Caco-2 (cell line): ENCODE results near the gene SUPV3L1. TPM values are rescaled to one million over a fixed set of nuclear protein-coding genes. Genes with fewer than 3 reads are reported as not detected.
"Not testable (repeated sequence)": the region's sequence is repeated elsewhere in the genome, so short reads cannot be mapped to it uniquely, and the experiment has no call there.

ENCODE experiments used
- BruUV-seq: library from RNA; stranded (reverse); fragments of 400-500 nt; replicated peaks from 2 replicates; lab custom pipeline; 2021; lab: Mats Ljungman, UMichigan
- CTCF ChIA-PET: fragments of 300-600 bp; sonication (Branson Sonifier 250); formaldehyde crosslinking; loops from one replicate; lab custom pipeline; 2022; ENCODE audit warnings: antibody characterized with exemption; lab: Charles Lee
- POLR2A ChIA-PET: fragments of 300-600 bp; sonication (Branson Sonifier 250); formaldehyde crosslinking; loops from one replicate; lab custom pipeline; 2022; ENCODE audit warnings: antibody characterized with exemption; lab: Charles Lee
- DNase-seq, 2 experiments: peaks; one replicate each; pipeline versions ENCODE4 v3.0.0 to v3.0.0-alpha.2; 2020 to 2022
- H3K27me3 ChIP-seq: replicated peaks from 2 replicates; pipeline ENCODE4 v1.6.0; 2011; ENCODE audit warnings: low read length; ENCODE audit not compliant: control insufficient read depth, insufficient read depth
- H3K36me3 ChIP-seq: 2 replicates; pipeline ENCODE4 v1.5.1; 2011; ENCODE audit warnings: low read length; ENCODE audit not compliant: control insufficient read depth, insufficient read depth
- H3K4me1 ChIP-seq: fragments of 250-450 bp; sonication (Bioruptor Pico); 2 replicates; pipeline ENCODE4 v1.5.1; 2020; ENCODE audit warnings: mild to moderate bottlenecking
- H3K4me3 ChIP-seq: 2 replicates; pipeline ENCODE4 v1.5.1; 2011; ENCODE audit warnings: low read depth, mild to moderate bottlenecking, control low read depth, low read length
- H3K9me3 ChIP-seq: fragments of 250-450 bp; sonication (Bioruptor Pico); 2 replicates; pipeline ENCODE4 v1.5.1; 2020; ENCODE audit warnings: mild to moderate bottlenecking, moderate library complexity
- H3K27ac Mint-ChIP-seq: one replicate; pipeline ENCODE4 v1.8.0; 2022; ENCODE audit warnings: mixed read lengths; ENCODE audit not compliant: unreplicated experiment
- H3K27me3 Mint-ChIP-seq: one replicate; pipeline ENCODE4 v1.8.0; 2022; ENCODE audit warnings: mixed read lengths; ENCODE audit not compliant: insufficient read depth, unreplicated experiment
- H3K36me3 Mint-ChIP-seq: one replicate; pipeline ENCODE4 v1.8.0; 2022; ENCODE audit warnings: mild to moderate bottlenecking, mixed read lengths; ENCODE audit not compliant: insufficient read depth, unreplicated experiment
- H3K4me1 Mint-ChIP-seq: one replicate; pipeline ENCODE4 v1.8.0; 2022; ENCODE audit warnings: low read depth, mixed read lengths; ENCODE audit not compliant: unreplicated experiment
- H3K4me3 Mint-ChIP-seq: one replicate; pipeline ENCODE4 v1.8.0; 2022; ENCODE audit warnings: mild to moderate bottlenecking, moderate library complexity, mixed read lengths; ENCODE audit not compliant: unreplicated experiment
- H3K9me3 Mint-ChIP-seq: one replicate; pipeline ENCODE4 v1.8.0; 2022; ENCODE audit warnings: mixed read lengths; ENCODE audit not compliant: unreplicated experiment
- CTCF ChIP-seq, 2 experiments: fragments of 200-600 bp in 1 of 2; IDR thresholded peaks; 1 replicate in 1 of 2; 2 replicates in 1 of 2; pipeline versions ENCODE4 v1.5.1 to v1.8.0; 2011 to 2022; ENCODE audit warnings: antibody characterized with exemption in 1 of 2, control low read depth in 1 of 2, inconsistent platforms in 1 of 2, low read depth in 1 of 2, low read length in 1 of 2, mild to moderate bottlenecking in 1 of 2, moderate library complexity in 1 of 2; ENCODE audit not compliant: insufficient read depth in 1 of 2, severe bottlenecking in 1 of 2, unreplicated experiment in 1 of 2
- intact Hi-C: fragments of 100-400 bp; cut with micrococcal nuclease; formaldehyde crosslinking; loops from one replicate; pipeline ENCODE4 v1.10.0; 2022; ENCODE audit not compliant: unreplicated experiment
- total RNA-seq: library from RNA; stranded (reverse); gene quantifications from 2 replicates; pipeline ENCODE4 v1.2.3, GENCODE V29; 2022

Gene SUPV3L1
- total RNA-seq, 1 experiment from 2014 or later: 77.1 TPM

- BruUV-seq: no TSS peak
- no peak for TF ChIP-seq CTCF (IDR thresholded peaks at IDR 0.05; ENCODE audit: insufficient read depth in 1 of 2, low read depth in 1 of 2, low read length in 1 of 2, severe bottlenecking in 1 of 2, unreplicated experiment in 1 of 2)
- no peaks in the 10 kb centered on the region for H3K9me3 Mint-ChIP-seq
- intact Hi-C loops: no loop called here
- Histone ChIP-seq H3K27me3 (no peaks in the 10 kb centered on the region), H3K36me3 (peaks cover 2% of the 10 kb centered on the region), H3K4me1 (no peaks in the 10 kb centered on the region), H3K9me3 (no peaks in the 10 kb centered on the region), H3K4me3 (no peak overlapping the region)
- POLR2A ChIA-PET: no interaction called here
- DNase-seq: no peak
- CTCF ChIA-PET: no interaction called here
- H3K4me3 Mint-ChIP-seq: no peak overlapping the region
- no peak overlapping the region for H3K27ac Mint-ChIP-seq
- peaks cover 63% of the 10 kb centered on the region for H3K36me3 Mint-ChIP-seq
- no peaks in the 10 kb centered on the region for H3K27me3 Mint-ChIP-seq
- no peaks in the 10 kb centered on the region for H3K4me1 Mint-ChIP-seq
Observed at GRCh38 chr10:69168493-69168892, 11.5 kb upstream of the SUPV3L1 start.

- Histone ChIP-seq H3K36me3 (no peaks in the 10 kb centered on the region), H3K4me3 (no peak overlapping the region), H3K4me1 (no peaks in the 10 kb centered on the region), H3K9me3 (no peaks in the 10 kb centered on the region), H3K27me3 (no peaks in the 10 kb centered on the region)
- Mint-ChIP-seq H3K36me3 (peaks cover 50% of the 10 kb centered on the region), H3K4me3 (no peak overlapping the region), H3K27ac (no peak overlapping the region), H3K27me3 (no peaks in the 10 kb centered on the region), H3K9me3 (peaks cover 6% of the 10 kb centered on the region), H3K4me1 (no peaks in the 10 kb centered on the region)
- DNase-seq: no peak
- CTCF ChIA-PET: no interaction called here
- POLR2A ChIA-PET: no interaction called here
- intact Hi-C loops: loop anchor here (5.0 kb wide), 1 partner anchor 630 kb away; no protein-coding TSS in a partner anchor
- TF ChIP-seq CTCF (IDR thresholded peaks at IDR 0.05; ENCODE audit: insufficient read depth in 1 of 2, low read depth in 1 of 2, low read length in 1 of 2, severe bottlenecking in 1 of 2, unreplicated experiment in 1 of 2): no peak
- BruUV-seq: no TSS peak
Observed at GRCh38 chr10:69172241-69172982, 7.6 kb upstream of the SUPV3L1 start.

DNA sequence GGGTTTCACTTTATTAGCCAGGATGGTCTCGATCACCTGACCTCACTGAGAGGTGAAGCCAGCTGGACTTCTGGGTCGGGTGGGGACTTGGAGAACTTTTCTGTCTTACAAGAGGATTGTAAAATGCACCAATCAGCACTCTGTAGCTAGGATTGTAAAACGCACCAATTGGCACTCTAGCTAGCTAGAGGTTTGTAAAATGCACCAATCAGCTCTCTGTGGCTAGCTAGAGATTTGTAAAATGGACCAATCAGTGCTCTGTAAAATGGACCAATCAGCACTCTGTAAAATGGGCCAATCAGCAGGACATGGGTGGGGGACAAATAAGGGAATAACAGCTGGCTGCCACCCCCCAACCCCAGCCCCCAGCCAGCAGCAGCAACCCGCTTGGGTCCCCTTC, 4.7 kb upstream of the SUPV3L1 start:
- H3K4me3 Mint-ChIP-seq, H3K36me3 ChIP-seq, H3K9me3 Mint-ChIP-seq, H3K4me1 ChIP-seq, H3K9me3 ChIP-seq, BruUV-seq, H3K27me3 ChIP-seq, intact Hi-C loops, H3K27me3 Mint-ChIP-seq, POLR2A ChIA-PET, DNase-seq, H3K4me1 Mint-ChIP-seq, H3K4me3 ChIP-seq, H3K27ac Mint-ChIP-seq: not testable (repeated sequence)
- CTCF ChIA-PET: interaction anchor here (1.0 kb wide), 1 partner anchor 39 kb away, joined by 4 read pairs; no protein-coding TSS in a partner anchor
- H3K36me3 Mint-ChIP-seq: peaks cover 46% of the 10 kb centered on the region
